ENCODE measurements around the gene MTSS2.

MTSS2 gene, protein sequence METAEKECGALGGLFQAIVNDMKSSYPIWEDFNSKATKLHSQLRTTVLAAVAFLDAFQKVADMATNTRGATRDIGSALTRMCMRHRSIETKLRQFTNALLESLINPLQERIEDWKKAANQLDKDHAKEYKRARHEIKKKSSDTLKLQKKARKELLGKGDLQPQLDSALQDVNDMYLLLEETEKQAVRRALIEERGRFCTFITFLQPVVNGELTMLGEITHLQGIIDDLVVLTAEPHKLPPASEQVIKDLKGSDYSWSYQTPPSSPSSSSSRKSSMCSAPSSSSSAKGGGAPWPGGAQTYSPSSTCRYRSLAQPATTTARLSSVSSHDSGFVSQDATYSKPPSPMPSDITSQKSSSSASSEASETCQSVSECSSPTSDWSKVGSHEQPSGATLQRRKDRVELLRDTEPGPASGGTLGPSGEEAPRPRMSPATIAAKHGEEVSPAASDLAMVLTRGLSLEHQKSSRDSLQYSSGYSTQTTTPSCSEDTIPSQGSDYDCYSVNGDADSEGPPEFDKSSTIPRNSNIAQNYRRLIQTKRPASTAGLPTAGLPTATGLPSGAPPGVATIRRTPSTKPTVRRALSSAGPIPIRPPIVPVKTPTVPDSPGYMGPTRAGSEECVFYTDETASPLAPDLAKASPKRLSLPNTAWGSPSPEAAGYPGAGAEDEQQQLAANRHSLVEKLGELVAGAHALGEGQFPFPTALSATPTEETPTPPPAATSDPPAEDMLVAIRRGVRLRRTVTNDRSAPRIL

DNA sequence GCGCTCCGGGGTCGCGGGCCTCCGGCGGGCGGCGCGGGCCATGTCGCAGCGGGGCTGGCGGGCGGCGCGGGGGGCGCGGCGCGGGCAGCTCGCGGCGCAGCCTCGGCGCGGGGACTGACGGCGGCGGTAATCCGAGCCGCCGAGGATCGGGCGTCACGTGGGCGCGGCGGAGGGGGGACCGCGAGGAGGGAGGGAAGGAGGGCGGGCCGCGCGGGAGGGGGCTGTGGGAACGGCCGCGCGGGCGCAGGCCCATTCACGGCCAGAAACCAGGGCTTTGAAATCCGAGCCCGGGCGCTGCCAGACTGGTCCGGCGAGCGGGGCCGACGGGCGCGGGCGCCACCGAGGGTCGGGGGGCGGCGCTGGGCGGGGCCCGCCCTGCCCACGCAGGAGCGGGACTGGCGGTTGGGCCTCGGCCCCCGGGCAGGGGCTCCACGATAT lies at the start of gene MTSS2:
Gene MTSS2 (minus strand): TSS at position 116 of the 438 bp plus-strand sequence. CDS start 262 bp downstream, outside the sequence.
- no peak for DNase-seq

DNA sequence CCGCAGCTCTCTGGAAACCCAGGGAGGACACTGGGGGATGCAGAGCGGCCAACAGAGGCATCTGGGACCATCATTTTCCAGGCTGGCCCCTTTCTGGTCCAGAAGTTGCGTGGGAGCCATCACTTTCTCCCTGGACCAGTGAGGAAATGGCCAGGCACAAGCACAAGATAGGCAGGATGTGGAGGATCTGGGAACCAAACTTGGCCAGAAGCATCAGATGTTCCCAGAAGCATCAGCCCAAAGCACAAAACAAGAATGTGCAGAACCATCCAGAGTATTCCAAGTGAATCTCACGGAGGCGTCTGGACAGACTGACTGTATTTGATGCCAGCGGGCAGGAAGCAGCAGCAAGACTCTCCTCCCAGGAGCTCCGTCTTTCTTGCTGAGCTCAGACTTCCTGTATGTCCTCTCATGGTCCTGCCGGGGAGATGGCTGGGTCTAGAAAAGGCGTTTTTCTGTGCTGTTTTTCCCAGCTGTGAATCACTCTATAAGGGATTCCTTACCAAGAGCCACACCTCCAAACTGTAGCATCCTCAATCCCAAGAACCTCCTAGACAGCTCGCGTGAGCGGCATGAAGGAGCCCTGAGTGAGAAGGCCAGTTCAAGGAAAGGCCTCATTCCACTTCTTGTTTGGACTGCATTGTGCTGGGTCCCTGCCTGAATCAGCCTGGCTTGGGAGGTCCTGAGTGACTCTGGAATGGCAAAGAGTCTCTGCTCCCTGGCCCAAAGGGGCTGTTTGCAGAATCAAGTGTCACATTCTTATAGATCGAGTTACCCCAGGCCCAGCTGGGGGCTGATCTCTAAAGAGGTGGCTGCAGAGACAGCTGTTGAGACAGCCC lies 49.5 kb upstream of the MTSS2 start:
- no peak for DNase-seq

DNA sequence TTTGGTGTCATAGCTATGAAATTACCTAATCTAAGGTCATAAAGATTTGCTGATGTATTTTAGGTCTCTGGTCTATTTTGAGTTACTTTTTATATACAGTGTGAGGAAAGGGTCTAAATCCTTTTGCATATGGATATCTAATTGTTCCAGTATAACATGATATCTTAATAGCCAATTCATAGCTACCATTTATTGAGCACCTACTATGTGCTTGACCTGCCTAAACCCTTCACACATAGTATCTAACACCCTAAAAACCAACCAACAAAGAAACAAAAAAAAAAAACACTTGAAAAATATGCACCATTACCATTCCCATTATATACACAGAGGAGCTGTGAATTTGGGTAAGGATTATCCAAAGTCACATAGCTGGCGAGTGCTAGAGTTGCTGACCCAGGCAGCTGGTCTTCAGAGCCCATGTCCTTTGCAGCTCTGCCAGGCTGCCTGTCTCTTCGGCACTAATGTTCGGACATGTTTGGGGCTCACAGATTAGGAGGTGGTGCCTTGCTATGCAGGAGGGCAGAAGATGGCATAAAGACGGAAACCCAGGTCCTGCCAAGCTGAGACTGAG lies 48.8 kb upstream of the MTSS2 start:
- no peak for DNase-seq

DNA sequence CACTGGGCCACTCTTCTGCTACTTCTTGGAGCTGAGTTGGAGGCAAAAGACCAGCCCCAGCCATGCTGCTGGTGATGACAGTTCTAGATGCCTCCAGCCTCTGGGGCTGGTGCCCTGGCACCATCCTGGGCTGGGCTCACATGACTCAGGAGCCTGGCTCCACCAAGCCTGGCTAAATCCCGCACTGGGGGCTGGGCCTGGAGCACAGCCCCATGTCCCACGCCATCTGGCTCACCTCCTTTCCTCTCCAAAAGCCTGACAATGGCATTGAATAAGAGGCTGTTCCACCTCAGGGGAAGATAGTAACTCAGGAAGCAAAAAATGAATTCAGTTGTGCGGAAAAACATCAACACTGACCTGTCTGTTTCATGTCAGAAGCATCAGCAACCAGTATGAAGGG lies 45.1 kb upstream of the MTSS2 start:
- DNase-seq = no peak

DNA sequence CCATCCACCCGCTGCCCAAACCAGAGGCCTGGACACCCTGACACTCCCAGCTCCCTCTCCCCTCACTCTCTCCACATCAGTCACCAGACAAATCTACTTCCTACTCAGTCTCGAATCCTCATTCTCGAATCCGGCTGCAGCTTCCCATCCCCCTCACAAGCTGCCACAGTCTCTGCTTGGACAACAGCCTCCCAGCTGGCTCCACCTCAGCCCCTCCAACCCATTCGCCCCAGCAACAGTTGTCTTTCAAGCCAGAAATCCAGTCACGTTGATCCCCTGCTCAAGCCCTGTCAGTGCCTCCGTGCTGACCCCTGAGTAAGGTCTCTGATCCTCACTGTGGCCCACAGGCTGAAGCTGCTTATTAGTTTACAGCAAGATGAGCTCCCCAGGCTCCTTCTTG lies 44.2 kb upstream of the MTSS2 start:
- no peak for DNase-seq

DNA sequence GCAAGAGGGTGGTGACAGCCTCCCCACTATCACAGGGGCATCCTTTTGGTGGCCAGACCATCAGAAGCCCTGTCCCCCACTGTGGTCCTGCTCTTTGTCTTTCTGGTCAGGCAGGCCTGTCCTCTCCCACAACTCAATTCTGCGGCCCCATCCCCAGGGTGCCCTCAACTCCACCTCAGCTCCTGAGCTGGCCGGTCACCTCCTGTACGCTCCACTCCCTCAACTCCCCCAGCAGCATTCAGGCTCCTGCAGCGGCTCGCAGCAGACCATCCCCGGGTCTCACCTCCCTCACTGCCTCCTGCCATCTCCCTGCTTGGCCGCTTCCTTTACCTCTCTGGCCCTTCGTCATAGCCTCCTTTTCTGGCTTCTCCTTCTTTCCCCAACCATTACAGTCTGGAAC lies 43.4 kb upstream of the MTSS2 start:
- no peak for DNase-seq

DNA sequence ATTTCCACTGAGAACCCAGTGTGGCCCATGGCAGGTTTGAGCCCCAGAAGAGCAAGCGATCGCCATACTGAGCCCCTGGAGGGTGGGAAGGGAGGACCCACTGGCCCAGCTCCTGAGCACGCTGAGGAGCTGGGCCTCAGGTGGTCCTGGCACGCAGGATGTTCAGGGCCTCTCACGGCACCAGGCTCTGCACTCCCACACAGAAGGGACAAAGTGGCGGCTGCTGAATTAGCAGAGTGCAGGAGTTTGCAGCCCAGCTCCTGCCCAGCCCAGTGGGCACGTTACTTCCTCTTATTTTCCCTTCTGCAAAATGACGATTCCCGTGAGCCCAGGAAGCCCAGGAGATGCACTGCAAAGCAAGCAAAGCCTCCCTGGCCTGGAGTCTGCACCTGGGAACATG lies 42.3 kb upstream of the MTSS2 start:
- DNase-seq = no peak

DNA sequence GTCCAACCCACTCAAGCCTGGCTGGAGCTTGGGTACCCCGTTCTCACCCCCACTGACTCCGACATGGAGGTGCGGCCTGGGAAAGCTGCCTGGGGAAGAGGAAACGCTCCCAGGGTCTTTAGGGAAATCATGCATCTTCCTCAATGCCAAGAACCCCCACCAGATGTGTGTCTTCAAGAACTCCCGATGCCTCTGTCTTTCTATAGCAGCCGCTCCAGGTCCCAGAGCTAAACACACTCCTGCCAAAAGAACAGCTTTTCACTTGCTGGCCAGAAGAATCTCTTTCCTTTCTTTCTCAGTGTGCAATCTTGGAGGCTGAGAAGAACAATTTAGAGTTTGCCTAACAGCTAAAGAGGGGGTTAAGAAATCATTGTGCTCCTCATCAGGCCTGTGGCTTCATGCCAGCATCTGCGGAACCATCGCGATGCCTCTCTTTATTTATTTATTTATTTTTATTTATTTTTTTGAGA lies 41.1 kb upstream of the MTSS2 start:
- DNase-seq = no peak

DNA sequence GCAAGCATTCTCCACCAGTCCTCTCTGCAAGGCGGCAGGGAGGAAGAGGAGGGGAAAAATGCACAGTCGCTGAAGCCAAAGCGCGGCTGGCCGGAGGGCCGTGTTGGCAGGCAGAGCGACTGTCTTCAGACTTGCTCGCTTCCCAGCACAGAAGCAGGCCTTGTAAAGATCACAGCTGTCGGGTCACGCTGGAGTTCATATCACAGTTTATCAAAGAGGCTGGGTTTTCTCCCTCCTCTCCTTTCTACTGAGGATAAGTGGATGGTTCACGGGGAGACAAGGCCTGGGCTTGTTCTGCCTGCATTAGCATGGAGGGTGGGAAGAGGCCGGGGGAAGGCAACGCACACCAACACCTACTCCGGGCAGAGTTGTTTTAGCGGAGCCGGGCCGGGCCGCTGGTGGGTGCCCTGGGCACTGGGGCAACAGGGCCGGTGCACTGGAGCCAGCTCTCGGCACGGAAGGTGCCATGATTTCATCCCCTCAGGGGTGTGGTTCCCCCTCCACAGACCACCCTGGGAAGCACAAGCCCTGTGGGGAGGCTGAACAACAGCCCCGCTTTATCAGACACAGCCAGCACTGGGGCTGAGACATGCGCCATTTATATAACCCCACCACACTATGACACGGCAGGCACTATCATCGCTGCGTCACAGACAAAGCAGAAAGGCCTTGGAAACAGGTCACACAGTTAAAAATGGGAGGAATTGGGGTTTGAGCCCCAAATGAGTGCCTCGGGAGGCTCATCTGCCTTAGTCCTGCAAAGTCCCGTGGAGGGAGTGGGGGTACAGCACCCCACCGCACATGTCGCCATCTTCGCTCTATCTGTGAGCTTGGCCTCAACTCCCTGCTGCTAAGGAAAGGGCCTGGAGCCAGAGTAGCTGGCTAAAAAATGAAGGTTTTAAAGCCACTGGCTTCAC lies 40.3 kb upstream of the MTSS2 start:
- no peak for DNase-seq

DNA sequence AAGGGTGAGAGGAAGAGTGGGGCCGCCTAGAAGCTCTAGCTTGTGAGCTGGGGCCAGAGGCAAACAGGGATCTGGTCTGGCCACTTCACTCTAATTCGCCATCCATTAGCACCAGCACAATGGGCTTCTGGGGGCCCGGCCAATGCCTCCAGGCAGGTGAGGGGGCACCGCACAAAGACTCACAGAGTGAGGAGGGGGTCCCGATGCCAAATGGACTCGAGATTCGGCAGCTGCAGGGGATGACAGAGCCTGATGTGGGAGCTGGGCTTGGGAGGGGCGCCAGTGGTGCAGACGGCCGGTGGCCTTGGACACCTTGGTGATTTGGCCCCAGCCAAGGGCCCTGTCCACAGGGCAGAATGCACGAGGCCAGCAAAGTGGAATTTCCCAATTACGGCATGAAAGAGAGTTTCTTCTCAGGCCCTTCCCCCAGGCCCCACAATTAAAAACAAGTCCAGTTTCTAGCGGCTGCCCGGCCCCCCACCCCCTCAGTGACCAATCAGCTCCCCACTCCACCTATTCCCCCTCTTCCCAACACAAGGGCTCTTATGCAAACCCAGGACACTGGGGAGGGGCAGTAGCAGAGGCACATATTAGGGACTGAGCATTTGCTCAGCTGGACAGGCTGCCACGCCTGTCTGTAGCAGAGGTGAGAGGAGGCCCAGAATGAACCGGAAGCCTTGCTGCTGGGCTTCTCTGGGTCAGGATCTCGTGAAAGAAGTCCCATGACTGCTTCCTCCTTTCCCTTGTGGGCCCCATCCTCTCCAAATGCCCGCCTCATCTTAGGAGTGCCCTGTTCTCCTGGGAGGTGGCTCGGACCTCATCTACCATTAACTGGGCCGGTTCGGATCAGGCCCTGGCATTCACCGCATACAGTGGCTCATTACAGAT lies 39.4 kb upstream of the MTSS2 start:
- DNase-seq = no peak

DNA sequence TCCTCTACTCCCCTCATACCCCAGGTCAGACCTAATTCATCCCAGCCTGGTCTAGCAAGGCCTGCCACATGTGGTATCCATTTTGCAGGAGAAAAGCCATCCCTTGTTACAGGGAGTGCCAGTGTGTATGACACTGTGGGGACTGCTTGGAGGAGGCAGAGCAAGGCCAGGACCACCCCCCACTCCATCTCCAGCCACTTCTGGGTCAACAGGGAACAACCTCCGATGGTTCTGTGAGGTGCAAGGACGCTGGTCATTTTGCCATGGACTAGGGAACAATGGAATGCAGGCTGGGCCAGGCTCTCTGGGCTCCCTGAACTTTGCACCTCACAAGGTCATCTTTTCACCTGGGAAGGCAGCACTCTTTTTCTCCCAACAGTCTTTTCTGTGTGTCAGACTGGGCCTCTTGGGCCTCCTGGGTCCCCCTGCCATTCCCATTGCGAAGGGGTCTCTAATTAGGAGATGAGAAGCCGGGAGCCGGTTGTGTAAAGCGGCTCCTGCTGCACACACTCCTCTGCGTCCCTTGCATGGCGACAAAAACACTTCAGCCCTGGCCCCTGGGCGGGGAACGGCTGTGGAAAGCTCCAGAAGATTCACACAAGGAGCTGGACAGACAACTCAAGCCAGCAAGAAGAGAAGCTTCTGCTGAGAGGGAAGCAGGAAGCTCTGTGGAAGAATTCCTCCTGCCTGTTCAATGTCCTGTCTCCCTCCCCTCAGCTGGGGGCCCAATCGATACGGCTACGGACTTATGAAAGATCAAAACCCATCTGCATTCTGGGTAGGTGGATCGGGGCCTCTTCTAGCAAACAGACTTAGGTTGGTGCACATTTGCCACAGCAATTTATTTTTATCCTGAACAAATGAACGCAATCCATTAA lies 38.5 kb upstream of the MTSS2 start:
- DNase-seq = no peak

DNA sequence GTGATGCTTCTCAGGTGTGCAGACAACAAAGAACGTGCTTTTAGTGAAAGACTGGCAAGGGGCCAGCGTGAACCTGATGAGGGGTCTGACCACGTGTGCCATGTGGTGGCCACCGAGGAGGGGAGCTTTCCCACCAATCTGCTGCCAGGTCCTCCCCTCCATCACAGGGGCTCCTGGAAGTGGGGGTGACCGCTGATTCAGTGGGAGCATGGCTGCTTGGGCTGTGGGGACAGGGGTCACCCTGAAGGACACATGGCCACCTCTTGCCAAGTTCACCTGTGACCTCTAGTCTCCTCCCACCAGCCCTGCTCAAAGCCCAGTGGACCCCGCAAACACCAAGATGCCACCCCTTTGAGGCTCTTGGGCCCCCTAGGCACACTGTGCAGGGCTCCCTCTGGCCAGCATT lies 37.9 kb upstream of the MTSS2 start:
- DNase-seq = no peak

DNA sequence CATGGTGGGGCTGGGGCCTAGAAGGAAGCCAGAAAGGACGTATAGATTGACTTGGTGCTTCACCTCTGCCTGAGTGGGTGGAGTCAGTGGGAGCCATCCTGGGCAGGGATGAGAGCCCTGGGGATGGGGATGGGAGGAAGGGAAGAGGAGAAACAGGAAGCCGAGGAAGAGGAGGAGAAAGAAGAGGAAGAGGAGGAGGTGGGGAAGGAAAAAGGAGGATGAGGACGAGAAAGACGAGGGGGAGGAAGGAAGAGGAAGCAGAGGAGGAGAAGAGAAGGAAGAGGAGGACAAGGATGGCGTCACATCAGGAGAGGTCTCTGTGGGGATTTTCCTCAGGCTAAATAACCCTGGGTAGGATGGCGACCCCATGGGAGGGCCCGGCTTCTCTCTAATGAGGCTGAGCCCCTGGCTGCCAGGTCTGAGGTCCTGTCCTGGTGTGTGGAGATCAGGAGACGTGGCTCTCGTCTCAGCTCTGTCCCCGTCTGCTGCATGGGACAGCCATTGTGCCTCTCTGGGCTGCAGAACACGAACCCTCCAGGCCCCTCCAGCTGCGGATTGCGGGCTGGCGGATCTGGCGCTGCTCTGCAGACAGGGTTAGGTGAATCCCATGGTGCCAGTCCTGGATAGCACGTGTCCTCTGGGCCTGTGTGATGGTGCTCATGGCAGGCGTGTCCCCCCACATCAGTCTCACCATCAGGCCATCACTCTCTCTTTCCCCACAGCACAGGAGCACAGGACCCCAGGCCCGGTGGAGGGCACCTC lies 35.5 kb upstream of the MTSS2 start:
- DNase-seq = no peak

DNA sequence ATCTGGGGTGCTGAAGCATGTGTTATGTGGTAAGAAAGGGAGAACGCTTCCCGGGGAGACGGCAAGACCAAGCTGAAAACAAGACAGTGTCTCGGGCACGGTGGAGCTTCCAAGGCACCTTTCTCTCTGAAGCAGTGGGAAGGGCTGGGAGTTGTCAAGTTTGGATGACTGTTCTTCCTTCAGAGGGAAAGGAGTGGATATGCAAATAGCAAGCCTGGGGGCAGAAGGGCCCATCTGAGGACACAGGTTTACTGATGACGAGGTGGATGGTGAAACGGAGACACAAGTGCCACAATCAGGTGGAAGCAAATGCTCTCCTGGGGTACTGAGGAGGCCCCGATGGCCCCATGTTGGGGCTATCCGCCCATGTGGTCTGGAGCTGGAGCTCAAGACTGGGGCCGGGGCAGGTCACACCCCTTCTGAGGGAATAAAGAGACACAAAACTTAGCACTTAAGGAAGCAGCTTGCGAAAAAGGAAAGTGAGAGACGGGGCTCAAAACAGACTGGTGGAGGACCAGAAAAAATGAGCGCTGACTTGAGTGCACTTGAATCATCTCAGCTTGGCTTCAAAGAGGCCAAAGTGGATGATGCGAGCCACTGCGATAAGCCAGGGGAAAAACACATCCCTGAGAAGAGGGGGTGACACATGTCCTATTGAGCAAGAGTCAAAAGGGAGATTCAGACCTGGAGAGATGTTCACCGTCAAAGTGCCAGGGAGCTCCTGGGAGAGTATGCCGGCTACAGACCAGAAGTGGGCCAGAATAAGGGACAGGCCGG lies 34.8 kb upstream of the MTSS2 start:
- DNase-seq = no peak

DNA sequence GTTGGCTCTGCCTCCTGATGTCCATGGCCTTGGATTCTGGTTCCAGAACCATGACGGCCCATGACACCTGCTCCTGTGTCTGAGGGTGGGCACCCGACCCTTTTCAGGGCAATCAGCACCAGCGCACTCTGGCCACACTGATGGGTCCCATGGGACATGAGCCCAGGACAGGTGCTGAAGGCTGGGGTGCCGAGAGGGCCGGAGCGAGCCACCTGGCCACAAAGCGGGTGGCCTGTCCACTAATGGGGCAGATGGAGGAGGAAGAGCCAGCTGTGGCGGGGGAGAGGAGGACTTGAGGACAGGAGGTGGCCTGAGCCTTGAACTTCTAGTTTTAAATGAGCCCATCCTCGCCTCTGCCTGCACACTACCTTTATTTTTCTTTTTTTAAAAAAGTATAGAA lies 31.2 kb upstream of the MTSS2 start:
- no peak for DNase-seq

DNA sequence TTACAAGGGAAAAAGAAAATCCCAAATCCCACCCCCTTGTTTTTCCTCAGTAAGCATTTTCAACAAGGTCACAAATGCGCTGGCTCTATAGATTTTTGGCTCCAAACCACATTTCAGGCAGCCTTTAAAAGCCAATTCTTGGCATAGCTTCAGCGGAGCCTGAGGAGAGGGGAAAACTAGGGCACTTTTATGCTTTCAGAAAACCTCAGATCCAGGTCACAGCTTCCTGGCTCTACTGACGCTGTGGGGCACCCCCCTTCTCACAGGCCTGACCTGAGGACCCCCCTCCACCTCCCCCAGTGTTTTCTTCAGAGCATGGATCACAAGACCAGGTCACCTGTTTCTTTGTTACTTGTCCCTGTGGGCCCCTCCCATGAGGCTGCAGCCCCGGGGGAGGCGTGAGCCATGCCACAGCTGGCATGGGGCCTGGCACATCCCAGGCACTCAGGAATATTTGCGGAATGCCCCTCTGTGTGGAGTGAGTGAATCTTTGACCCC lies 30.1 kb upstream of the MTSS2 start:
- DNase-seq = no peak

DNA sequence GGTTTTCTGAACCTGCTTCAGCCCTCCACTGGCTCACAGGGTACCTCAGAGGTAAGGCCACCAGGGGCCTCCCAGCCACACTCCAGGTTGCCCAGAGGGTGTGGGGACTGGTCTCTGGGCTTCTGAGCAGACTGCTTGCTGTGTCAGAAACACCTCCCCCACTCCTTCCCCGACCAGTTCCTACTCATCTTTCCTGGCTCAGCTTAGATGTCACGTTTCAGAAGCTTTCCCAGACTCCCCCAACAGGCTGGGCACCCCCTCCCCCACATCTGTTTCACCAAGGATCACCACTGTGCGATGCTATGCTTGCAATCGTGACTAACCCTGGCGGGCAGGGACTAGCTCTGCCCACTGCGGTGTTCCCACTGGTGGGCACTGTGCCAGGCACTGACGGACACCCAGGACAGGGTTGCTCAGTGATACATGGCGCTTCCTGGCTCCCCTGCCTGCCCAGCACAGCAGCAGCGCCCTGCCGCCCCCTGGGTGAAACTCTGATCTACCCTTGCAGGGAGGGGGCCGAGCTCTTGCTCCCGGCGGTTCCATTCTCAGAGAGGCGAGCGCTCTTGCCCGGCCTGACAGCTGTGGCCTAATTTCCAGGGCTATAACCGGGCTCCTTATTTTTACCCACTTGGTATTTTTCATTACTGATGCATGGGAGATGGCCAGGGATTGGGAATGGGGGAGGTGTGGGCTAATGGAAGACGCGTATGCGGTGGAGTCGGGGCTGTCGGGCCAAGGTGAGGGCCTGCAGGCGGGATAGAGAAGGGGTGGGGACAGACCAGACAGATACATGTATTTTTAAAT lies 29.4 kb upstream of the MTSS2 start:
- DNase-seq = no peak
